Small intestine (tissue), 7 donors: ENCODE measurements around the gene DNAJC15. TPM values are rescaled to one million over a fixed set of nuclear protein-coding genes. Genes with fewer than 3 reads are reported as not detected.

Experiments used
- DNase-seq, 2 donors: peaks; one replicate each; pipeline versions ENCODE4 v3.0.0 to v3.0.0-alpha.2; 2013
- FAIRE-seq: peaks from 2 replicates; lab custom pipeline; 2012; peaks lifted over from hg19 to GRCh38; lab: Jason Lieb, UNC
- H3K27ac ChIP-seq, 3 donors: one replicate each; pipeline ENCODE4 v1.5.1; 2013; ENCODE audit warnings: low read length in 2 of 3, mild to moderate bottlenecking in 2 of 3, control low read depth in 1 of 3, inconsistent platforms in 1 of 3, low read depth in 1 of 3, moderate library complexity in 1 of 3
- H3K27me3 ChIP-seq, 3 donors: one replicate each; pipeline ENCODE4 v1.6.1; 2013; ENCODE audit warnings: low read length in 3 of 3, inconsistent platforms in 1 of 3; ENCODE audit not compliant: control insufficient read depth in 3 of 3, insufficient read depth in 3 of 3
- H3K36me3 ChIP-seq, 3 donors: one replicate each; pipeline ENCODE4 v1.6.1; 2013; ENCODE audit warnings: low read length in 3 of 3, inconsistent platforms in 1 of 3, low read depth in 1 of 3, mild to moderate bottlenecking in 1 of 3, moderate library complexity in 1 of 3; ENCODE audit not compliant: control insufficient read depth in 3 of 3, insufficient read depth in 2 of 3
- H3K4me1 ChIP-seq, 3 donors: one replicate each; pipeline ENCODE4 v1.6.1; 2013; ENCODE audit warnings: low read length in 2 of 3, inconsistent platforms in 1 of 3, low read depth in 1 of 3, mild to moderate bottlenecking in 1 of 3, moderate library complexity in 1 of 3; ENCODE audit not compliant: control insufficient read depth in 3 of 3, insufficient read depth in 2 of 3
- H3K4me3 ChIP-seq, 3 donors: one replicate each; pipeline ENCODE4 v1.5.1; 2013; ENCODE audit warnings: low read length in 3 of 3, control low read depth in 1 of 3, inconsistent platforms in 1 of 3, low read depth in 1 of 3, mild to moderate bottlenecking in 1 of 3, moderate library complexity in 1 of 3
- H3K9me3 ChIP-seq, 2 donors: one replicate each; pipeline ENCODE4 v1.6.1; 2013; ENCODE audit warnings: low read depth in 1 of 2, low read length in 1 of 2; ENCODE audit not compliant: control insufficient read depth in 2 of 2, insufficient read depth in 1 of 2
- WGBS, 3 donors: extraction: QIAGEN DNeasy Blood & Tissue Kit; methylation state at CpG; one replicate each; pipeline ENCODE4 v1.1.7; 2013; 5-methylcytosine and 5-hydroxymethylcytosine counted together
- polyA plus RNA-seq, 4 donors: library from polyadenylated mRNA; stranded (reverse) in 3 of 4; unstranded in 1 of 4; fragments of 200-250 nt in 3 of 4; fragments of 120-200 nt in 1 of 4; gene quantifications; one replicate each; pipeline versions ENCODE4 v1.2.1 to v1.2.3, GENCODE V29; 2013
- donor health status: healthy with polysubstance abuse.
- donor health status: control.
- donor health status: control.
- donor health status: Bipolar disorder and iron deficiency.
- donor health status: healthy.

DNAJC15 gene
- polyA plus RNA-seq, 4 donors, result 23.3 to 37.2 (median 29.9) TPM

DNA sequence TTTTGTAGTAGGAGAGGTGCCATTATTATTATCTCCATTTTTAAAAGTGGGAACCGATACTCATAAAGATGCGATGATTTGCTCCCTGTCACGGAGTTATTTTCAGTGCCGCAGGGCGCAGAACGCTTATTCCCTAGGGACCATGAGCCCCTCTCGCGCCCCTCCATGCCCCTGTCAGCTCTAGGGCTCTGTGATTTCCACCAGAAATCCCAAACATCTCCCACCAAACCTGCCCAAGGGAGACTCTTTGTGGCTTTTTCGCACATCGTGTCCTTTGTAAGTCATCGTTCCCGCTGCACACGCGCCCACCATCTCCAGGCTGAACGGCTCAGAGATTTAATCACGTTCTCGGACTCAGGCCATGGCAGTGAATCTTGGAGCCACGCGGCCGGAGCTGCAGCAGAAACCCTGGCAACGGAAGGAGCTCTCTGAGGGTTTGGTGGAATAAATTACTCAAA is 105.1 kb downstream of the DNAJC15 start:
- peaks cover 0 to 8% (median 3%) of the 10 kb centered on the region in 3 donors for H3K27me3 ChIP-seq
- no peaks in the 10 kb centered on the region for H3K36me3 ChIP-seq
- H3K9me3 ChIP-seq, result no peaks in the 10 kb centered on the region
- FAIRE-seq (no peak), DNase-seq (no peak)
- peaks cover 0 to 7% (median 0%) of the 10 kb centered on the region in 3 donors for H3K4me1 ChIP-seq
- no peak overlapping the region for H3K4me3 ChIP-seq
- 68 to 90% (median 85%) methylated on average over 21 of the region's 21 CpGs for WGBS, 3 donors
- no peak overlapping the region for H3K27ac ChIP-seq

DNA sequence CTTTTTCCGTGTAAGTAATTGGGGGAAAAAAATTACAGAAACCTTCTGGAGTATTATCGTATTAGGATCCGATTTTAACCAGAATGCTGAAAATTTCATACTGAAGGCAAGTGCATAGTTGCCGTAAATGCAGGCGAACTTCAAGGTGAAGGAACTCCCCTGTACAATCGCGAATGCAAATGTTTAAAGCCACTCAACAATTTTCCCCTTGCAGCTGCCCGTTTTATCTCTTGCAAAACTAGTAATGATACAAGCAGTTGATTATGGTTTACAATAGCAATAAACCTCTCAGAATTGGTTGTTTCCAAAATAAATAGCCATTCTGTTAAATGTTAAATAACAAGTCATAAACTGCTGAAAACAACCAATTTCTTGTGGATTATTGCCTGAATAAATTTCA is 105.7 kb downstream of the DNAJC15 start:
- FAIRE-seq (no peak), DNase-seq (no peak)
- no peaks in the 10 kb centered on the region for H3K36me3 ChIP-seq
- 16 to 41% (median 31%) methylated on average over 8 of the region's 8 CpGs for WGBS, 3 donors
- H3K27me3 ChIP-seq, result peaks cover 0 to 8% (median 3%) of the 10 kb centered on the region in 3 donors
- H3K9me3 ChIP-seq, result no peaks in the 10 kb centered on the region
- no peak overlapping the region for H3K27ac ChIP-seq
- H3K4me1 ChIP-seq, result peaks cover 0 to 7% (median 0%) of the 10 kb centered on the region in 3 donors
- H3K4me3 ChIP-seq, result no peak overlapping the region

DNA sequence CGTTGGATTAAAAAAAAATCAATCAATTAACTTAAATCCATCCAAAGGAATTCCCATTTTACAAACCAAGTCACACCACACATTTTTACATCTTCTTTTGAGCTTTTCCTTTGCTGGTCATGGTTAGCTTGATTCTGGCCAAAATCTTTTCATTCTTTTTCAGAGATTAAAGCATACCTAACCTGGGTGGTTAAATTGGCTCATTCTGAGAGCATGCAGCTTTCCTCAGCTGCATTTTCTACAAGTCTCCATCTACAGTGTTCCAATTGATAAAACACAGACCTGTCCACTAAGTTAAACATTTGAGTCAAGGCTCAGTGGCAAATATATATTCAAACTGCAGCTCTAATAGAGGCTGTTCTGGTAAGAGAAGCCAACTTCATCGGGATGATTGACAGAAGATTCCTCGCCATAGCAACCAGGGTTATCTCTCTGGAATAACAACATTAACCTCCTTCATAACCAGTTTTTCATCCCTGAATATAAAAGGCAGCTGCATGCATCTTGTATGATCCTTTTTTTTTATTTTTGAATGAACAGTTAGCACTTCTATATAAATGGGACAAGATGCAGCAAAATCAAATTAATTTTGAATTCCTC is 106.2 kb downstream of the DNAJC15 start:
- no peaks in the 10 kb centered on the region for H3K36me3 ChIP-seq
- H3K9me3 ChIP-seq, result no peaks in the 10 kb centered on the region
- 12 to 55% (median 42%) methylated on average over 3 of the region's 3 CpGs for WGBS, 3 donors
- no peak for DNase-seq
- H3K27me3 ChIP-seq, result peaks cover 0 to 8% (median 3%) of the 10 kb centered on the region in 3 donors
- no peak overlapping the region for H3K27ac ChIP-seq
- no peak overlapping the region for H3K4me3 ChIP-seq
- peaks cover 0 to 7% (median 0%) of the 10 kb centered on the region in 3 donors for H3K4me1 ChIP-seq
- no peak for FAIRE-seq

DNA sequence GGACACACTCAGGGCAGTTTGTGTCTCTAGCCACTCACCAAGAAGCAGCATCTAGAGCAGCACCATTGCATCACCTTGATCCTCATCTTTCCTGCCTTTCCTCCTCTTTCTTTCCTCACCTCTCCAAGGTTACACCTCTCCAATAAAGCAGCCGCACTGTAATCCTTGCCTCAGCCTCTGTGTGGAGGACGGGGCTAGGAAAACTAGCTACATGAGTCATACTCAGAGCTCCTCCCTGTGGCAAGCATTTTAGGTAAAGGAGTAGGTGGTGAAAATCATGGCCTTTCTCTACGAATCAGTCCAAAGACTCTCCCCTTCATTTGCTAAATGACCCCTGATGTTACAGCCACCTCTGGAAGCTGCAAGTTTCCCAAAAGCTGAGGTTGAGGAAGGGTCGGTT is 108.9 kb downstream of the DNAJC15 start:
- peaks cover 0 to 7% (median 0%) of the 10 kb centered on the region in 3 donors for H3K4me1 ChIP-seq
- FAIRE-seq, result no peak
- peaks cover 0 to 8% (median 3%) of the 10 kb centered on the region in 3 donors for H3K27me3 ChIP-seq
- no peak overlapping the region for H3K4me3 ChIP-seq
- no peak overlapping the region for H3K27ac ChIP-seq
- no peaks in the 10 kb centered on the region for H3K36me3 ChIP-seq
- no peaks in the 10 kb centered on the region for H3K9me3 ChIP-seq
- peak; percentile 57 to 72 for DNase-seq
- 10 to 55% (median 22%) methylated on average over 4 of the region's 4 CpGs for WGBS, 3 donors

DNA sequence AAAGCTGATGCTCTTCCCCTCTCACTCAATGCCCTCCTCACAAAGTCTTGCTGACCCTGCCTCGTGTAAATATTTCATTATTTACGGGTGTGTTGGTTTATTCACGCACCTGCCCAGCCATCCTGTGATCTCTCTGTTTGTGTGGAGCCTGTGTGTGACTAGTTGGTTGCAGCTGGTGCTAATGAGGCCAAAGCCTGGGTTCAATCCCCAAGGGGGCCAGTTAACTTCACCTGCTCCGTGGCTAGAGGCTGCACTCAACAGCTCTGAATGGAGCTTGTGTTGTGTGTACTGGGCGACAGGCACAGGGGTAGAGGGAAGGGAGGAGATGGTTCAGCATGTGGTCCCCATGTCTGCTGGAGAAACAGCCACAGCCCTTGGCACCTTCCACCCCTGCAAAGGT is 109.5 kb downstream of the DNAJC15 start:
- Histone ChIP-seq H3K4me3 (no peak overlapping the region), H3K9me3 (no peaks in the 10 kb centered on the region), H3K27me3 (peaks cover 0 to 8% (median 3%) of the 10 kb centered on the region in 3 donors), H3K27ac (no peak overlapping the region), H3K4me1 (peaks cover 0 to 7% (median 0%) of the 10 kb centered on the region in 3 donors), H3K36me3 (no peaks in the 10 kb centered on the region)
- 55 to 72% (median 60%) methylated on average over 5 of the region's 5 CpGs for WGBS, 3 donors
- no peak for DNase-seq
- no peak for FAIRE-seq

DNA sequence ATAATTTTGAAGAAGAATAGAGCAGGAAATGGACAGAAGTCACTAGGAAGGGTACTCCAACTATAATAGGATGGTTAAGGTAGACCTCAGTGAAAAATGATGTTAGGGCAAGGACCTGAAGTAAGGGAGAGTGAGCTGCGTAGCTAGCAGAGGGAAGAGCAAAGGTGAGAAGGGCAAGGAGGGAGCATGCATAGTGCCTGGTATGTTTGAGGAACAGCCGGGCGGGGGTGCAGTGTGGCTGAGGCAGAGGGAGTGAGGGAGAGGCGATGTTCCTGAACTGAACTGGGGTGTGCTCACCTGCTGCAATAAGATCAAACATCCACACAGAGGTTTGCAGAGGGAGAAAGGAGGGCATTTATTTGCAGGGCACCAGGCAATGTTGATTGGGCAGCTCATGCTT is 110.4 kb downstream of the DNAJC15 start:
- 29 to 72% (median 54%) methylated on average over 4 of the region's 4 CpGs for WGBS, 3 donors
- FAIRE-seq (no peak), DNase-seq (peak in 1 of 2 donors; percentile 31)
- Histone ChIP-seq H3K27ac (no peak overlapping the region), H3K36me3 (no peaks in the 10 kb centered on the region), H3K4me3 (no peak overlapping the region), H3K9me3 (no peaks in the 10 kb centered on the region), H3K4me1 (peaks cover 0 to 2% (median 0%) of the 10 kb centered on the region in 3 donors), H3K27me3 (peaks cover 0 to 3% (median 3%) of the 10 kb centered on the region in 3 donors)

DNA sequence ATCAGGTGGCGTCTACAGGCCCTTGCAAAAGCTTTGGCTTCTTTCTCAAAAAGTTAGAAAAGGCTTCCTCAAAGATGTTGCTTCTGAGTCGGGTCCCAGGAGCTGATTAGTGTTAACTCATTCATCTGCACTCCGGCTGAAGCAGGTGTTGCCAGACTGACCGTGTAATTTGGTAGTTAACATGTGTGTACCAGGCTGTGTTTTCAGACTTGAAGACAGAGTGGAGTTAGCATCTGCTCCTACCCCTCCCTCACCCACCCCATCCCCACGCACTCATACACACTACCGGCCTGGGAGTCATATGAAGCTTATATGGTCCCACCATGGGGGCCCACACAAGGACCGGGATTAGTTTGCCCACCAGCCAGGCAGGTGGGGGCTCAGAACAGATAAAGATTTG is 111.5 kb downstream of the DNAJC15 start:
- no peaks in the 10 kb centered on the region for H3K9me3 ChIP-seq
- no peaks in the 10 kb centered on the region for H3K36me3 ChIP-seq
- H3K4me1 ChIP-seq, result no peaks in the 10 kb centered on the region
- H3K27ac ChIP-seq, result no peak overlapping the region
- DNase-seq (no peak), FAIRE-seq (no peak)
- 84 to 88% (median 87%) methylated on average over 7 of the region's 7 CpGs for WGBS, 3 donors
- H3K4me3 ChIP-seq, result no peak overlapping the region
- peaks cover 0 to 3% (median 3%) of the 10 kb centered on the region in 3 donors for H3K27me3 ChIP-seq

DNA sequence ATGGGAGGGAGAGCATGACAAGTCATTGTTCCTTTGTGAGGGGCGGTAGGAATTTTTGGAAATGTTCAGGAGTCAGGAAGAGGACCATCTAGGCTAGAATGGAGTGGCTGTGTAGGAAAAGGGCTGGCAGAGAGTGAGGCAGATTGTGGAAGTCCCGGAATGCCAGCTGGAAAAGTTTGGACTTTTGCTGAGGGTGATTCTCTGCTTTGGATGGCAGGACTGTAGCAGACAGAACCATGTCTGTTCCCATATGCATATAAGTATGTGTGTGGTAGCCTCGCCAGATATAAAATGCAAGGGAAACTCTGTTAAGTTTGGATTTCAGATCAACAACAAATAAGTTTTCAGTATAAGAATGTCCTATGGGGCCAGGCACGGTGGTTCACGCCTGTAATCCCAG is 112.1 kb downstream of the DNAJC15 start:
- Histone ChIP-seq H3K4me3 (no peak overlapping the region), H3K36me3 (no peaks in the 10 kb centered on the region), H3K9me3 (no peaks in the 10 kb centered on the region), H3K27ac (no peak overlapping the region), H3K4me1 (no peaks in the 10 kb centered on the region), H3K27me3 (peaks cover 0 to 3% (median 0%) of the 10 kb centered on the region in 3 donors)
- FAIRE-seq (no peak), DNase-seq (no peak)
- WGBS, 3 donors, result 88 to 95% (median 92%) methylated on average over 5 of the region's 5 CpGs
